HUES6 (cell line): ENCODE results near the gene USHBP1.

Experiments used
- H3K27ac ChIP-seq: 2 replicates; pipeline ENCODE4 v1.7.0; 2013; ENCODE audit warnings: low read depth, mild to moderate bottlenecking, low read length, inconsistent platforms
- H3K27me3 ChIP-seq: 2 replicates; pipeline ENCODE4 v1.6.1; 2013; ENCODE audit warnings: low read length; ENCODE audit not compliant: control insufficient read depth, insufficient read depth
- H3K36me3 ChIP-seq: 2 replicates; pipeline ENCODE4 v1.6.1; 2013; ENCODE audit warnings: low read length; ENCODE audit not compliant: control insufficient read depth, insufficient read depth
- H3K4me1 ChIP-seq: 2 replicates; pipeline ENCODE4 v1.6.1; 2013; ENCODE audit warnings: low read length; ENCODE audit not compliant: control insufficient read depth, insufficient read depth
- H3K4me3 ChIP-seq: 2 replicates; pipeline ENCODE4 v1.5.1; 2013; ENCODE audit warnings: low read depth, low read length
- H3K9ac ChIP-seq: one replicate; pipeline ENCODE4 v1.6.1; 2013; ENCODE audit warnings: mild to moderate bottlenecking, low read length
- H3K9me3 ChIP-seq: 2 replicates; pipeline ENCODE4 v1.6.1; 2013; ENCODE audit warnings: low read depth, low read length; ENCODE audit not compliant: control insufficient read depth, insufficient read depth

The USHBP1 gene

DNA sequence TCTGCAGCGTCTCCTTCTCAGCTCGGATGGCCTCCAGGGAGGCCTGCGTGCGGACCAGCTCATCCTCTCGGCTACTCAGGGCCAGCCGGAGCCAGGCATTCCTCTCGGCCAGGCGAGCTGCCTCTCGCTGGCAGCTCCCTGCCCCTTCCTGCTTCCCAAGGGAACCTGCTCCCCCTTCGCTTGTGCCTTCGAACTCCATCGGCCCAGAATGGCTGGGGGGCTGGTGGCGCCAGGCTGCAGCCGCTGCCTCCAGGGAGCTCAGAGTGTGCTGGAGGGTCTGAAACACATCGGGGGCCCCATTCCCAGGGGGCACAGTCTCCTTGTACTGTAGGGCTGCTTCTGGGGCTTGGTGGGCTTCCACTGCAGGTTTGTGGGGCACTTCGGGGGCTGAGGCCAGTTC lies 2.0 kb downstream of the USHBP1 start:
- no peak overlapping the region for H3K9ac ChIP-seq
- no peak overlapping the region for H3K27ac ChIP-seq

DNA sequence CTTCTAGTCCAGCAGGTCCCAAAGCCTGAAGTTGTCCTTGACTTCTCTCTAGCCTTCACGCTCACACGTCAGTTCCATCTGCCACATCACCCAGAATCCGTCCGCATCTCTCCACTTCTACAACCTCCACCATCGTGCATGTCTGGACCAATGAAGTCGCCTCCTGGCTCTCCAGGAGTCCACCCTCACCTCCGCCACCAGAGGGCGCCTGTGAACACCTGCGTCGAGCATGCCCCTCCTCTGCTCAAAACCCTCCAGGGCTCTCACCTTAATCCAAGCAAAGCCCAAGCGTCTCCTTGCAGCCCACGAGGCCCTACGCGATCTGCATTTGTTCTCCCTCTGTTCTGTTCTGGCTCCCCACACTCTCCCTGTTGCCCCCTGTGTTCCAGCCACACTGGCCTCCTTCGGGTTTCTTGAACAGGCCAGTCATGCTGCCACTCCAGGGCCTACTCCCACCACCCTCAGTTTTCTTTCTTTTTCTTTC lies 3.7 kb downstream of the USHBP1 start:
- H3K27ac ChIP-seq = peak overlapping the region; percentile 35; the same call in 1 of the 2 replicates
- H3K9me3 ChIP-seq = peaks cover 11% of the 10 kb centered on the region; the same call in 1 of the 2 replicates
- peaks cover 9% of the 10 kb centered on the region; the same call in 1 of the 2 replicates for H3K36me3 ChIP-seq
- peaks cover 10% of the 10 kb centered on the region for H3K4me1 ChIP-seq
- H3K27me3 ChIP-seq = no peaks in the 10 kb centered on the region
- H3K9ac ChIP-seq = peak overlapping the region; percentile 63
- no peak overlapping the region for H3K4me3 ChIP-seq

More for the DNA sequence above, 2.0 kb downstream of the USHBP1 start:
- Histone ChIP-seq H3K36me3 (peaks cover 9% of the 10 kb centered on the region; the same call in 1 of the 2 replicates), H3K27me3 (no peaks in the 10 kb centered on the region), H3K9me3 (peaks cover 11% of the 10 kb centered on the region; the same call in 1 of the 2 replicates), H3K4me1 (peaks cover 10% of the 10 kb centered on the region), H3K4me3 (no peak overlapping the region)

DNA sequence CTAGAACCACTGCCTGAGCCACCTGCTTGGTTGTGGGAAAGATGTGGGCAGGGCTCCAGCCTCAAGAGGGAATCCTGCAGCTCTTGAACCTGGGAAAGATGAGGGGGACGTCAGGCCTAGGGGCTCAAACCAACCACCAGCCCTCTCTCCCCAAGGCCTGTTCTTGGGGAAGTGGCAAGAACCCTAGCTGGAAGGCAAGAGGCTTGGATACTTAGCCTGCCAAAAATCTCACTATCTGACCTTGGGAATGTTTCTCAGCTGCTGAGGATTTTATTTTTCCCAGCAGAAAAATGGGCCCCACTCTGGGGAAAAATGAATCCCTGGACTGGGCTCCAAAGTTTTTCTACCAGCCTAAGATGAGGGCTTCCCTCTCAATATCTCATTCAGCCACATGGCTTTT lies 4.6 kb downstream of the USHBP1 start:
- no peak overlapping the region for H3K9ac ChIP-seq
- no peak overlapping the region for H3K4me3 ChIP-seq
- H3K9me3 ChIP-seq = peaks cover 11% of the 10 kb centered on the region; the same call in 1 of the 2 replicates
- no peaks in the 10 kb centered on the region for H3K27me3 ChIP-seq
- H3K27ac ChIP-seq = no peak overlapping the region
- H3K4me1 ChIP-seq = peaks cover 10% of the 10 kb centered on the region
- H3K36me3 ChIP-seq = peaks cover 9% of the 10 kb centered on the region; the same call in 1 of the 2 replicates

DNA sequence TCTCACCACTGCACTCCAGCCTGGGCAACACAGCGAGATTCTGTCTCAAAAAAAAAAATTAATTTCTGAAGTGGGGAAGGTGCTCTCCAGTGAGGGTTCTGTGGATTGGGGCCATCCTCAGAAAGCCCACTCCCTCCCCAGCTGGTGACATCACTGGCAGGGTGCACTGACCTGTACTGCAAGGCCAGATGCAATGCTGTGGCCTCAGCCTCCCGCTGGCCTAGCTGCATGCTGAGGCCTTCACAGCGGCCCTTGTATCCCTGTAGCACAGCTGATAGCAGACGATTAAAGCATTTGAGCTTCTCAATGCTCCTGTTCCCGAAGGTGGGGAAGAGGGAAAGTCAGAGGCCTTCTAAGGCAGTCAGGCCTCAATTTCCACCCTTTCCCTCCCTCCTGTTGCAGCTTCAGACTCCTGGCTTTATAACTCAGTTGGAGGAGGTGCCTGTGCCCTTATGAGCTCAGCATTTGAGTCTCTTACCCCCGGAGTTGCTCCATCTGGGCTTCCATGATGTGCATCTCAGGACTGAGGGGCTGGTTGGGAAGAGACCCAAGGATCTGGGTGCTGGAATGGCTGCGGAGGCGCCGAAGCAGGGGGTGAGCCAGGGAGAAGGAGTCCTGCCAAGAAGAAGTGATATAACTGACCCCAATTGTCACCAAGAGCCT lies 5.3 kb downstream of the USHBP1 start:
- Histone ChIP-seq H3K27ac (no peak overlapping the region), H3K9ac (no peak overlapping the region), H3K4me1 (peaks cover 3% of the 10 kb centered on the region), H3K4me3 (no peak overlapping the region), H3K9me3 (peaks cover 11% of the 10 kb centered on the region; the same call in 1 of the 2 replicates), H3K27me3 (no peaks in the 10 kb centered on the region), H3K36me3 (peaks cover 13% of the 10 kb centered on the region)

DNA sequence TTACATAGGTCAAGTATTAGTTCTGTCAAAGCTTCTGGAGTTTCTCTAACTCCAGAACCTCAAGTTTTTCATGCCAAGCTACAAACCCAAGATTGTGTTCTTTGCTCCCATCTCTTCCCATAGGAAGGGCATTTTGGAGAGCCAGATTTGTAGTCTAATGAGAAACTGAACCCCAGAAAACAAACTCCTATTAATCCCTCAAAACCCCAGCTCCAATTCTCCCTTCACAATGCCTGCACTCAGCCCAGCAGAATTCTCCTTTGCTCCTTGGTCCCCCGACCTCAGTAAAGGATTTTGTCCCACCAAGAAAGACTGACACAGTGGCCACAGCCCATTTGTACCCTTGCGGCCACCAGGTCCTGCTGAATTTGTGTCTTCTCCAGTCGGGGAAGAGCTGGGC lies 8.4 kb downstream of the USHBP1 start:
- Histone ChIP-seq H3K4me1 (no peaks in the 10 kb centered on the region), H3K36me3 (peaks cover 17% of the 10 kb centered on the region), H3K27me3 (no peaks in the 10 kb centered on the region), H3K9ac (no peak overlapping the region), H3K9me3 (peaks cover 11% of the 10 kb centered on the region; the same call in 1 of the 2 replicates), H3K4me3 (no peak overlapping the region), H3K27ac (no peak overlapping the region)

DNA sequence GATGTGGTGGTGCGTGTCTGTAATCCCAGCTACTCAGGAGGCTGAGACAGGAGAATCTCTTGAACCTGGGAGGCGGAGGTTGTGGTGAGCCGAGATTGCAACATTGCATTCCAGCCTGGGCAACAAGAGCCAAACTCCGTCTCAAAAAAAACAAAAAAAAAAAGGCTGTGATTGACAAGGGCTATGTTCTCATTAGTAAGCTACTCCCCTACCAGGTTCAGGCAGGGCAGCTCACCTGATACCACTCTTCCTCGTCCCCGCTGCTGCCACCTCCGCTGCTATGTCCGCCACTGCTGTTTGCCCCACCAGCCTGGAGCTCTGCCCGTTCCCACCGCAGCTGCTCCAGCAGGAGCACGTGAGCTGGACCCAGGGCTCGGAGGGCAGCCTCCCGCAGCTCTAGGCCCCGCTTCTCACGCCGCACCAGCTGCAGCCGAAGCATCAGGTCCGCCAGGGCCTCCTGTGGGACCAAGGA lies 9.4 kb downstream of the USHBP1 start:
- Histone ChIP-seq H3K27ac (no peak overlapping the region), H3K9me3 (peaks cover 11% of the 10 kb centered on the region; the same call in 1 of the 2 replicates), H3K4me1 (no peaks in the 10 kb centered on the region), H3K27me3 (no peaks in the 10 kb centered on the region), H3K36me3 (peaks cover 17% of the 10 kb centered on the region), H3K9ac (no peak overlapping the region), H3K4me3 (no peak overlapping the region)

DNA sequence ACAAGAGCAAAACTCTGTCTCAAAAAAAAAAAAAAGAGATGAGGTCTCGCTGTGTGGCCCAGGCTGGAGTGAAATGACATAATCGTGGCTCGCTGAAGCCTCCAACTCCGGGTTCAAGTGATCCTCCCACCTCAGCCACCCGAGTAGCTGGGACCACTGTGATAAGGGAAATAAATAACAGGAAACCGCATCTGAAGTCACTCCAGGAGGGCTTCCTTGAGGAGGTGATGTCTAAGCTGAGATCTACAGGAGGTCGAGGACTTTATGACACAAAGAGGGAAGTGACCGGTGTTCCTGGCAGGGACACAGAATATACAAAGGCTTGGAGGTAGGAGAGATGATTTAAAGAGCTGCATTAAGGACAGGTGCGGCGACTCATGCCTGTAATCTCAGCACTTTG lies 9.9 kb downstream of the USHBP1 start:
- no peak overlapping the region for H3K4me3 ChIP-seq
- H3K9me3 ChIP-seq = peaks cover 8% of the 10 kb centered on the region; the same call in 1 of the 2 replicates
- H3K4me1 ChIP-seq = no peaks in the 10 kb centered on the region
- no peaks in the 10 kb centered on the region for H3K27me3 ChIP-seq
- H3K36me3 ChIP-seq = peaks cover 20% of the 10 kb centered on the region
- H3K9ac ChIP-seq = no peak overlapping the region
- no peak overlapping the region for H3K27ac ChIP-seq

DNA sequence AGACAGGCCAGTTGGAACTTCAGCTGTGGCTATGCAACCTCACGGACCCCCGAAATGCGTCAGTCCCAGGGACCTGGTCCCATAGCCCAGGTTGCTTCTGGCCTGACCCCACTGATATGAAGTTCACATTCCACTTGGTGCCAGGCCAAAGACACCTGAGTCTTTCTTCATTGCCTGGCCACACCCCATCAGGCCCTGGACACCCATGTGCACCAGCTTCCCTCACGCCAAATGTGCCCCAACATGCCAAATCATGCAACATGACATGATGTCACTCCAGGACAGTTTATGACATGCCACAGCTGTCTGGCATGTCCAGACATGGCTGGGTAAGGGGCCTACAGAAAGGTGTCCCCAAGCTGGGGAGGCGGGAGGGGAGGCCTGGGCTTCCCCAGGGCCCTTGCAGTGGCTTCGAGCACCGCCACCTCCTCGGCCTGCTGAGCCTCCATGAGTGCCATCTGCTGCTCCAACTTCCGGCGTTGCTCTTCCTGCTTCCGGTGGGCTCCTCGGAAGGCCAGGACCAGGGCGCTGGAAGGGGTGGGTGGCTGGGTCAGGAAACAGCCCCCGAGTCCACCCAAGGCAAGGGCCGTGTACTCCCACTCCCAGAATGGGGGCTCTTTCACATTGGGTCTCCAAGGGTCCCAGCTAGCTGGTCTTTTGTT lies 14.5 kb downstream of the USHBP1 start:
- H3K4me3 ChIP-seq = no peak overlapping the region
- H3K27me3 ChIP-seq = no peaks in the 10 kb centered on the region
- H3K36me3 ChIP-seq = peaks cover 11% of the 10 kb centered on the region
- no peak overlapping the region for H3K9ac ChIP-seq
- peak overlapping the region; percentile 52; the same call in 1 of the 2 replicates for H3K27ac ChIP-seq
- no peaks in the 10 kb centered on the region for H3K9me3 ChIP-seq
- peaks cover 26% of the 10 kb centered on the region for H3K4me1 ChIP-seq

DNA sequence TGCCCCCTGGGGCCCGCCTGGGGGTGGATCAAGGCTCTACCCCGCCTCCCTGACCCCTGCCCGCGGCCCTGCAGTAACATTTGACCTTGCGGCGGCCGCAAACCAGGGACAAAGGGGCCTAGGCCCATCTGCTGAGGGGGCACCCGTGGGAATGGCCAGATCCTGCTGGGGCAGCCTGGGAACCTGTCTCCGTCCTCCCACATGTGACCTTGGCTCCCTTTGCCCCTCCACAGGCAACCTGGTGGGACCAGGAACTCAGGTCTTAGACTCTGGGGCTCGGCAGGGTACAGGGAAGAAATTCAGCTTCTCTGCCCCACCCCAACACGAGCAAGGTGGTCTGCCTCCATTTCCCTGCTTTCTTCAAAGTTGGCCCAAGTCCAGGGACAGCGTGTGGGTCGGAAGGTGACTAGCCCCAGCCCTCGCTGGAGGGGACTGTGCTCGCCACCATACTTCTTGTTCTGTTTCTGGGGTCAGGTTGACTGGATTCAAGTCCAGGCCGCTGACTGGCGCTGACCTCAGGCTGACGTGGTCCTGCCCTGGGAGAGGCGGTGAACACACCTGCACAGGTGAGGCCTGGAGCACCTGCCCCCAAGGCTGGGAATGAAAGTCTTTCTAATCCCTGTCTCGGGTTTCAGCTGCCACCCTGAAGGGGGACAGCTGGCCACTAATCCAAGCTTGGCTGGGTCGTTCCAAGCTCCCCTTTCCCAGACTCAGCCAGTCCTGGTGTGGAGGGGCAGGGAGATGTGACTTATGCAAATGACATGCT lies 16.4 kb downstream of the USHBP1 start:
- no peaks in the 10 kb centered on the region for H3K9me3 ChIP-seq
- peaks cover 32% of the 10 kb centered on the region for H3K4me1 ChIP-seq
- 0 out of 2 replicates have a peak, but pooled peaks cover 6% of the 10 kb centered on the region for H3K36me3 ChIP-seq
- peak overlapping the region; percentile 79 for H3K27ac ChIP-seq
- H3K27me3 ChIP-seq = no peaks in the 10 kb centered on the region
- H3K9ac ChIP-seq = peak overlapping the region; percentile 78
- H3K4me3 ChIP-seq = peak overlapping the region; percentile 35; the same call in 1 of the 2 replicates

DNA sequence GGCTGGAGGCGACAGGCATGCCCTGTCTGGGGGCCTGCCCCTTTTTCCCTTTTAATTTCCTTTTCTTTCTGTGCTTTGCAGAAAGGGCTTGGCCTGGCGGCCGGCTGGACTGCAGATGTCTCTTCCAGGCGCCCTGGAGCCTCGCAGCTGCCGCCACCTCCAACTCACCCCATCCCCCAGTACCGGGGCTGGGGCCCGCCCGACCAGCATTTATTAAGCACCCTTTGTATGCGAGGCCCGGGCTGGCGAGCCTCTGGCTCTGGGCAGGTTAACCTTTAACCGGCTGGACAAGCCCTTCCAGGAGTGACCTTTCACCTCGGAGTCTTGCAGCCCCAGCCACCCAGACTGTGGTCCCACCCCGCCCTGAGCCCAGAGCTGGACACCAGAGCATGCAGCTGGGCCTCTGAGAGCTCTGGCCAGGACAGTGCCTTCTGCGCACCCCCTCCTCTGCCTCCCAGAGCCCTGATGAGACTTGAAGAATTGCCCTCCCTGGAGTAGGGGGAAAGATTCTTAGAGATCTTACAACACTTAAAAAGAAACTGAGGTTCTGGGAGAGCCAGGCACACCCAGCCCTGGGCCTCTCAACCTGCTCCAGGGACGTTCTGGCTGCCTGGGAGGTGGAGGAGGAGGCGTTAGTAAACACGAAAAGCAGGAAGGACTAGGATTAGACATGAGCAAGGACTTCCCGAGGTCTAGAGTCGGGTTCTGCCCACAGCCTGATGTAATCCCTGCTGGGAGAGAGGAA lies 17.7 kb downstream of the USHBP1 start:
- Histone ChIP-seq H3K9ac (peak overlapping the region; percentile 94), H3K4me3 (peak overlapping the region; percentile 80), H3K4me1 (peaks cover 42% of the 10 kb centered on the region), H3K36me3 (0 out of 2 replicates have a peak, but pooled peaks cover 6% of the 10 kb centered on the region), H3K27me3 (no peaks in the 10 kb centered on the region), H3K27ac (peak overlapping the region; percentile 99), H3K9me3 (no peaks in the 10 kb centered on the region)
